HG02885 (cell line): ENCODE results near the gene COL7A1.

Experiments
- ATAC-seq: cut with Tn5 transposase; IDR thresholded peaks from one replicate; pipeline ENCODE4 v1.9.1; 2021; ENCODE audit warnings: mild to moderate bottlenecking; ENCODE audit not compliant: unreplicated experiment, poor library complexity

Gene COL7A1

GRCh38 chr3:48595075-48595525 is at the start of gene COL7A1:
COL7A1 (minus strand) TSS chr3:48595329; CDS start chr3:48595159, 170 bp downstream.
- ATAC-seq = no peak

- no peak for ATAC-seq
Measured at GRCh38 chr3:48642605-48643004, 47.5 kb upstream of the COL7A1 start.

GRCh38 chr3:48641396-48641795 is 46.3 kb upstream of the COL7A1 start:
- ATAC-seq = no peak

GRCh38 chr3:48639944-48640606 is 44.9 kb upstream of the COL7A1 start:
- ATAC-seq = no peak

- ATAC-seq = no peak
Measured at GRCh38 chr3:48637305-48637704, 42.2 kb upstream of the COL7A1 start.

GRCh38 chr3:48636149-48636655 is 41.1 kb upstream of the COL7A1 start:
- no peak for ATAC-seq

GRCh38 chr3:48635222-48636021 is 40.3 kb upstream of the COL7A1 start, which contains the start of gene SLC26A6:
SLC26A6 (minus strand) TSS chr3:48635461; CDS start chr3:48635393, 68 bp downstream.
- ATAC-seq = peak; percentile 95

- peak; percentile 32 for ATAC-seq
Measured at GRCh38 chr3:48634661-48635221, 39.6 kb upstream of the COL7A1 start.

- ATAC-seq = no peak
Measured at GRCh38 chr3:48633743-48634142, 38.6 kb upstream of the COL7A1 start.

- ATAC-seq = no peak
Measured at GRCh38 chr3:48633256-48633655, 38.1 kb upstream of the COL7A1 start.

- no peak for ATAC-seq
Measured at GRCh38 chr3:48631516-48632448, 36.7 kb upstream of the COL7A1 start.

- no peak for ATAC-seq
Measured at GRCh38 chr3:48630833-48631232, 35.7 kb upstream of the COL7A1 start.

- ATAC-seq = no peak
Measured at GRCh38 chr3:48630407-48630806, 35.3 kb upstream of the COL7A1 start.

- ATAC-seq = no peak
Measured at GRCh38 chr3:48629894-48630293, 34.8 kb upstream of the COL7A1 start.

GRCh38 chr3:48628277-48629017 is 33.3 kb upstream of the COL7A1 start:
- ATAC-seq = no peak

GRCh38 chr3:48625600-48625999 is 30.5 kb upstream of the COL7A1 start:
- ATAC-seq = no peak

GRCh38 chr3:48624767-48625166 is 29.6 kb upstream of the COL7A1 start:
- no peak for ATAC-seq

GRCh38 chr3:48623851-48624547 is 28.9 kb upstream of the COL7A1 start:
- no peak for ATAC-seq

GRCh38 chr3:48621461-48621869 is 26.3 kb upstream of the COL7A1 start, which contains the start of gene TMEM89:
TMEM89 (minus strand) TSS chr3:48621769; CDS start chr3:48621756, 13 bp downstream.
- ATAC-seq = no peak
